ENCODE results near the gene DNAH9.

- TF ChIP-seq YY1 (IDR thresholded peaks at IDR 0.05), result no peak
- no peak for TF ChIP-seq CTCF (IDR thresholded peaks at IDR 0.05; ENCODE audit: low read depth, low read length, missing input control)
- no peak for TF ChIP-seq REST (IDR thresholded peaks at IDR 0.05)
- no peak for TF ChIP-seq MAX (IDR thresholded peaks at IDR 0.05)
- TF ChIP-seq HNF4A (conservative IDR thresholded peaks at IDR 0.05), result no peak
- no peak for TF ChIP-seq JUND (IDR thresholded peaks at IDR 0.05)
- no peak for TF ChIP-seq ATF3 (IDR thresholded peaks at IDR 0.05)
- no peak for TF ChIP-seq TAF1 (conservative IDR thresholded peaks at IDR 0.05)
- TF ChIP-seq RXRA (IDR thresholded peaks at IDR 0.05), result no peak
- TF ChIP-seq RAD21 (IDR thresholded peaks at IDR 0.05), result no peak
Measured at GRCh38 chr17:11853321-11854151, 255.3 kb downstream of the DNAH9 start.

Data from liver (tissue), 3 donors.